ENCODE data around the gene TMEM170A.

Gene TMEM170A

DNA sequence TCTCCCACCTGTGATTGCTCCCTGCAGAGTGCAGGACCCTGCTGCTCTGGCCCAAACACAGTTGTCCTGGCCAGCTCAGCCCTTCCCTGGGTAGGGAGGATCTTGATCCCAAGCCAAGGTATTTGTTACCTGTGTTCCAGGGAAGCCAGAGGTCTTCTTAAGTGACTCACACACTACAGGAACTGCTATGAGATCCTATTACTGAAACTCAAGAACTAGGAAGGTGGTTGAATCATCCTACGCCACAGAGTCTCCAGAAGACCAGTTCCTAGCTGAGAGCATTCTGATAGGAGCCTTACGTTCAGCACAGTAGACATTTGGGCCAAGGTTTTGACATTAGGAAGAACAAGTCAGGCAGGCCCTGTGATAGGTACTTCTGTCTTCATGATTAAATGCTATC, 18.7 kb upstream of the TMEM170A start:
- H3K79me2 ChIP-seq (ENCODE audit: insufficient read depth, low read length): no peaks in the 10 kb centered on the region
- H3K9me3 ChIP-seq (ENCODE audit: insufficient read depth, low read length): no peaks in the 10 kb centered on the region
- no peak overlapping the region for H3K4me2 ChIP-seq (ENCODE audit: low read depth, low read length, poor library complexity, severe bottlenecking)
- H3K4me3 ChIP-seq (ENCODE audit: insufficient read depth, low read length, poor library complexity, severe bottlenecking): no peak overlapping the region
- H4K20me1 ChIP-seq (ENCODE audit: low read depth, low read length): no peaks in the 10 kb centered on the region
- H3K36me3 ChIP-seq (ENCODE audit: low read length): no peaks in the 10 kb centered on the region
- no peaks in the 10 kb centered on the region for H3K9me2 ChIP-seq (replicated peaks; ENCODE audit: insufficient read depth, low read length)
- peaks cover 15% of the 10 kb centered on the region for H3F3A ChIP-seq (ENCODE audit: insufficient read depth)
- no peaks in the 10 kb centered on the region for H3K27me3 ChIP-seq (ENCODE audit: low read length)
- H3K27ac ChIP-seq (ENCODE audit: low read depth, low read length): no peak overlapping the region
- no peak overlapping the region for H3K9ac ChIP-seq (ENCODE audit: low read length)
- H2AFZ ChIP-seq (ENCODE audit: low read depth, low read length, severe bottlenecking): no peak overlapping the region
- no peak for TF ChIP-seq EZH2phosphoT487 (conservative IDR thresholded peaks at IDR 0.05; ENCODE audit: low read length)
- TF ChIP-seq, protein P1, sequence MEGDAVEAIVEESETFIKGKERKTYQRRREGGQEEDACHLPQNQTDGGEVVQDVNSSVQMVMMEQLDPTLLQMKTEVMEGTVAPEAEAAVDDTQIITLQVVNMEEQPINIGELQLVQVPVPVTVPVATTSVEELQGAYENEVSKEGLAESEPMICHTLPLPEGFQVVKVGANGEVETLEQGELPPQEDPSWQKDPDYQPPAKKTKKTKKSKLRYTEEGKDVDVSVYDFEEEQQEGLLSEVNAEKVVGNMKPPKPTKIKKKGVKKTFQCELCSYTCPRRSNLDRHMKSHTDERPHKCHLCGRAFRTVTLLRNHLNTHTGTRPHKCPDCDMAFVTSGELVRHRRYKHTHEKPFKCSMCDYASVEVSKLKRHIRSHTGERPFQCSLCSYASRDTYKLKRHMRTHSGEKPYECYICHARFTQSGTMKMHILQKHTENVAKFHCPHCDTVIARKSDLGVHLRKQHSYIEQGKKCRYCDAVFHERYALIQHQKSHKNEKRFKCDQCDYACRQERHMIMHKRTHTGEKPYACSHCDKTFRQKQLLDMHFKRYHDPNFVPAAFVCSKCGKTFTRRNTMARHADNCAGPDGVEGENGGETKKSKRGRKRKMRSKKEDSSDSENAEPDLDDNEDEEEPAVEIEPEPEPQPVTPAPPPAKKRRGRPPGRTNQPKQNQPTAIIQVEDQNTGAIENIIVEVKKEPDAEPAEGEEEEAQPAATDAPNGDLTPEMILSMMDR (IDR thresholded peaks at IDR 0.05; ENCODE audit: insufficient read depth, low read length, poor library complexity, severe bottlenecking): no peak

DNA sequence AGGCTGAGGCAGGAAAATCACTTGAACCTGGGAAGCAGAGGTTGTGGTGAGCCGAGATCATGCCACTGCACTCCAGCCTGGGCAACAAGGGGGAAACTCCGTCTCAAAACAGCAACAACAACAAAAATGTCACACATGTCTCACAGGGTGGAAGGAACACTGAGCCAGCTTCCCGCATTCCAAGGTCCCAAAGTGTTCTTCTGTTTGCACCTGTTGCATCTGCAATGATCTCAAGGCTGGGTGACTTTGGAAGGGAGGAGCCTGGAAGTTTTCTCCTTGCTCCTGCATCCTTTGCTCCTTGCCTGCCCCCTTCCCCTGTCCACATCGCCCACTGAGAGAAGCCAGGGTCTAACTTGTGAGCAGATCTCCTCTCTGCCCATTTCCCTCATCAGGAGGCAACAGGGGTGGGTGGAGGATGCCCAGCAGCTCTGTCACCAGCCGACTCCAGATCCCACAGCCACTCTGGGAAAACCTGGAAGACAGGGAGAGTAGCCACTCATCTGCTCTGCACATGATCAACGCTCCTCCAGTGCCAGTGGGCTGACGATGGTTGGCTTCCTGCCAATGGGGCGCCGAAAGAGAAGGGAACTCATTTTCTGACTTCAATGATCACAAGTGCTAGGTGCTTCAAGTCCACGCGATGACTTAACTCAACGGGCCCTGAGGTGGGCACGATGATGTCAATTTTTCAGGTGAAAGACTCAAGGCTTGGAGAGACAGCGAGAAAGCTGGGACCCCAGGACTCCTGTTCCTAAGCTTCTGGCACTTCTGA, 18.1 kb upstream of the TMEM170A start:
- no peak overlapping the region for H3K27ac ChIP-seq (ENCODE audit: low read depth, low read length)
- H3K9me3 ChIP-seq (ENCODE audit: insufficient read depth, low read length): no peaks in the 10 kb centered on the region
- H3F3A ChIP-seq (ENCODE audit: insufficient read depth): peaks cover 14% of the 10 kb centered on the region
- H3K79me2 ChIP-seq (ENCODE audit: insufficient read depth, low read length): no peaks in the 10 kb centered on the region
- H2AFZ ChIP-seq (ENCODE audit: low read depth, low read length, severe bottlenecking): no peak overlapping the region
- no peaks in the 10 kb centered on the region for H3K36me3 ChIP-seq (ENCODE audit: low read length)
- H3K4me2 ChIP-seq (ENCODE audit: low read depth, low read length, poor library complexity, severe bottlenecking): no peak overlapping the region
- no peaks in the 10 kb centered on the region for H3K9me2 ChIP-seq (replicated peaks; ENCODE audit: insufficient read depth, low read length)
- H3K9ac ChIP-seq (ENCODE audit: low read length): no peak overlapping the region
- no peaks in the 10 kb centered on the region for H4K20me1 ChIP-seq (ENCODE audit: low read depth, low read length)
- no peaks in the 10 kb centered on the region for H3K27me3 ChIP-seq (ENCODE audit: low read length)
- H3K4me3 ChIP-seq (ENCODE audit: insufficient read depth, low read length, poor library complexity, severe bottlenecking): no peak overlapping the region
- TF ChIP-seq EZH2phosphoT487 (conservative IDR thresholded peaks at IDR 0.05; ENCODE audit: low read length): no peak
- TF ChIP-seq, protein P1 (IDR thresholded peaks at IDR 0.05; ENCODE audit: insufficient read depth, low read length, poor library complexity, severe bottlenecking): no peak

DNA sequence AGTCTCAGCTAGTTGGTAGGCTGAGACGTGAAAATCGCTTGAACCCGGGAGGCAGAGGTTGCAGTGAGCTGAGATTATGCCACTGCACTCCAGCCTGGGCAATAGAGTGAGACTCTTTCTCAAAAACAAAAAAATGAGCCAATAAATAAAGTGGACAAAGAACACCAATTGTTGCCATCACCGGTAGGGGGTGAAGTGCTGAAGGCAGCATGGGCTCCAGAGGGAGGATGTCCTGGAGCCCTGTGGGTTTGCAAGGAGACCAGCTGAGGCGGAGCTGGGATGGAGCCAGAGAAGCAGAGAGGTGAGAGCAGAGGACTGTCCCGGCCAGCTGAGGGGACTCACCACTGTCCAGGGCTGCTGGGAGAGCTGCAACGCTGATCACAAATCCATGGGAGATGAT, 17.0 kb upstream of the TMEM170A start:
- Histone ChIP-seq H3K4me2 (ENCODE audit: low read depth, low read length, poor library complexity, severe bottlenecking) (no peak overlapping the region), H3K9me2 (replicated peaks; ENCODE audit: insufficient read depth, low read length) (no peaks in the 10 kb centered on the region), H3K9ac (ENCODE audit: low read length) (no peak overlapping the region), H3K79me2 (ENCODE audit: insufficient read depth, low read length) (no peaks in the 10 kb centered on the region), H4K20me1 (ENCODE audit: low read depth, low read length) (no peaks in the 10 kb centered on the region), H3F3A (ENCODE audit: insufficient read depth) (peaks cover 14% of the 10 kb centered on the region), H2AFZ (ENCODE audit: low read depth, low read length, severe bottlenecking) (no peak overlapping the region), H3K27me3 (ENCODE audit: low read length) (no peaks in the 10 kb centered on the region), H3K36me3 (ENCODE audit: low read length) (no peaks in the 10 kb centered on the region), H3K4me3 (ENCODE audit: insufficient read depth, low read length, poor library complexity, severe bottlenecking) (no peak overlapping the region), H3K27ac (ENCODE audit: low read depth, low read length) (no peak overlapping the region), H3K9me3 (ENCODE audit: insufficient read depth, low read length) (no peaks in the 10 kb centered on the region)
- TF ChIP-seq, protein P1 (IDR thresholded peaks at IDR 0.05; ENCODE audit: insufficient read depth, low read length, poor library complexity, severe bottlenecking): no peak
- no peak for TF ChIP-seq EZH2phosphoT487 (conservative IDR thresholded peaks at IDR 0.05; ENCODE audit: low read length)
